ENCODE data around the gene BCL2L12.
A peak's percentile ranks its signal among the peaks of the same experiment; 100 is the strongest.

BCL2L12 gene

GRCh38 chr19:49642492-49643035 is 23.2 kb upstream of the BCL2L12 start:
- no peak for DNase-seq

DNA sequence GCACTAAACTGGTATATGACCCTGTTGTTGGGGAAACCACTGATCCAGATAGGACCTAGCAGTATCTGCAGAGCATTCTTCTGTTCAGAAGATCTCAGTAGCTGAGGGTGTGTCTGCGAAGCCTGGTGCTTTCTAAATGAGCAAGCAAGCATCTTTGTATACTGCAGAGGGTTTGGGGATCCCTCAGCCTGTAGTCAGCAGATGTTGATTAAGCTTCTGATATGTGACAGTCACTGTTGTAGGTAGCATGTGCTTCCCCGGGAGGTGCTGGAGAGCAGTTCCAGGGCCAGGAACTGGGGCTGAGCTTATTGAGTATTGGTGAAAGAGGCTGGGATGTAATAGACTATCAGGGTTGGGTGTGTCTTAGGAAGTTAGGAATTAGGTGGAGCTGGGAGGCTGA is 22.3 kb upstream of the BCL2L12 start:
- no peak for DNase-seq

DNA sequence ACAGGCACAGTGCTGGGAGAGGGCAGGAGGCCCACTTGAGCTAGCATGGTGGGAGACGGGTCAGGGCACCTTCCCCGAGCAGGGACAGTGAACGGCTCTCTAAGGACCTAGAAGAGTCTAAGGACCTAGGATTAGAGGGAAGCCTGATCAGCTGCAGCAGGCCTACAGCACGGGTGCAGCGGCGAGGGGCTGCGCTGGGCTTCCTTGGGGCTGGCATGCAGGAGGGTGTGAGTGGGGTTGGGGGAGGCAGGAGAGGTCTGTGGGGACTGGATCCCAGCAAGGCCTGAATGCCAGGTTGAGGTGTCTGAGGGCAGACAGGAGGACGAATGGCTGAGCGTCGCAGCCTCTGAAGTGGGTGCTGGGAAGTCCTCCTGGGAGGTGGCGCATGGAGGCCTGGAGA is 20.1 kb upstream of the BCL2L12 start:
- DNase-seq, result no peak

DNA sequence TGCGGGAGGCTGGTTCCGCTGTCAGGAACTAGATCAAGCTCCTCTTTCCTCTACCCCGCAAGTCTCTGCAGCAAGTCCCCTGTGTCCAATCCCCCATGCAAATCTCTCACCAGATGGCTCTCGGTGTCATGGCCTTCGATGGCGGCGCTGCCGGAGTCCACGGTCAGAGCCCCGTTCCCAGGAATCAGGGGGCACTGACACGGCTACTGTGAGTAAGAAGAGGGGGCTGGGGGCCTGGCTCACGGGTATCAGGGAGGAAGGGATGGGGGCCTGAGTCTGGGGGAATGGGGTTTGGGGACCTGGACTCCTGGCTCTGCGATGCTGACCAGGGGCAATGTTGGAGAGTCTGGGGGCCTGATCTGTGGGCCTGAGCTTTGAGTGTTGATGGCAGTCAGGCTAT is 19.7 kb upstream of the BCL2L12 start:
- DNase-seq, result no peak

DNA sequence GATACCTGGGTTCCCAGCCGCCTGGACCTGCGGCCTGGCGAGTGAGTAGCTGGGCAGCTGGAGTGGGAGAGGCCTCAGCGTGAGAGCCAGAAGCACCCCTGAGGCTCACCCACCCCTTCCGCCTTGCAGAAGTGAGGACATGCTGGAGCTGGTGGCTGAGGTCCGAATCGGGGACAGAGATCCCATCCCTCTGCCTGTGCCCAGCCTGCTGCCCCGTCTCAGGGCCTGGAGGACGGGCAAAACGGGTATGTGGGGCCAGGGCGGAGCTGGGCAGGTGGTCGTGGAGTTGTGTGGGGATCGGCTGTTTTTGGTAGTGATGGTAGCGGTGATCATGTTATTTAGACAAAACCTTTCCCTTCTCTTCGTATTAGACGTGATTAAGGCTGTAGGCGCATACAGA is 19.1 kb upstream of the BCL2L12 start:
- DNase-seq, result no peak

DNA sequence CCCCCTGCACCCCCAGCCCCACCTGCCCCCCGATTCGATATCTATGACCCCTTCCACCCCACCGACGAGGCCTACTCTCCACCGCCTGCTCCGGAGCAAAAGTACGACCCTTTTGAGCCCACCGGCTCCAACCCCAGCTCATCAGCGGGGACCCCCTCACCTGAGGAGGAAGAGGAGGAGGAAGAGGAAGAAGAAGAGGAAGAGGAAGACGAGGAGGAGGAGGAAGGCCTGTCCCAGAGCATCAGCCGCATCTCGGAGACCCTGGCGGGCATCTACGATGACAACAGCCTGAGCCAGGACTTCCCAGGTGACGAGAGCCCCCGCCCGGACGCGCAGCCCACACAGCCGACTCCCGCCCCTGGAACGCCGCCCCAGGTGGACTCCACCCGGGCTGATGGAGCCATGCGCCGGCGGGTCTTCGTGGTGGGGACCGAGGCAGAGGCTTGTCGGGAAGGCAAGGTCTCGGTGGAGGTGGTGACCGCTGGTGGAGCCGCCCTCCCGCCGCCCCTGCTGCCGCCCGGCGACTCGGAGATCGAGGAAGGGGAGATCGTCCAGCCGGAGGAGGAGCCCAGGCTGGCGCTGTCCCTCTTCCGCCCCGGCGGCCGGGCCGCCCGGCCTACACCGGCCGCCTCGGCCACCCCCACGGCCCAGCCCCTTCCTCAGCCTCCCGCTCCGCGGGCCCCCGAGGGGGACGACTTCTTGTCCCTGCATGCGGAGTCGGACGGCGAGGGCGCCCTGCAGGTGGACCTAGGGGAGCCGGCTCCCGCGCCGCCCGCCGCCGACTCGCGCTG is 14.5 kb upstream of the BCL2L12 start:
- no peak for DNase-seq

GRCh38 chr19:49651820-49652550 is 13.7 kb upstream of the BCL2L12 start:
- DNase-seq, result no peak

DNA sequence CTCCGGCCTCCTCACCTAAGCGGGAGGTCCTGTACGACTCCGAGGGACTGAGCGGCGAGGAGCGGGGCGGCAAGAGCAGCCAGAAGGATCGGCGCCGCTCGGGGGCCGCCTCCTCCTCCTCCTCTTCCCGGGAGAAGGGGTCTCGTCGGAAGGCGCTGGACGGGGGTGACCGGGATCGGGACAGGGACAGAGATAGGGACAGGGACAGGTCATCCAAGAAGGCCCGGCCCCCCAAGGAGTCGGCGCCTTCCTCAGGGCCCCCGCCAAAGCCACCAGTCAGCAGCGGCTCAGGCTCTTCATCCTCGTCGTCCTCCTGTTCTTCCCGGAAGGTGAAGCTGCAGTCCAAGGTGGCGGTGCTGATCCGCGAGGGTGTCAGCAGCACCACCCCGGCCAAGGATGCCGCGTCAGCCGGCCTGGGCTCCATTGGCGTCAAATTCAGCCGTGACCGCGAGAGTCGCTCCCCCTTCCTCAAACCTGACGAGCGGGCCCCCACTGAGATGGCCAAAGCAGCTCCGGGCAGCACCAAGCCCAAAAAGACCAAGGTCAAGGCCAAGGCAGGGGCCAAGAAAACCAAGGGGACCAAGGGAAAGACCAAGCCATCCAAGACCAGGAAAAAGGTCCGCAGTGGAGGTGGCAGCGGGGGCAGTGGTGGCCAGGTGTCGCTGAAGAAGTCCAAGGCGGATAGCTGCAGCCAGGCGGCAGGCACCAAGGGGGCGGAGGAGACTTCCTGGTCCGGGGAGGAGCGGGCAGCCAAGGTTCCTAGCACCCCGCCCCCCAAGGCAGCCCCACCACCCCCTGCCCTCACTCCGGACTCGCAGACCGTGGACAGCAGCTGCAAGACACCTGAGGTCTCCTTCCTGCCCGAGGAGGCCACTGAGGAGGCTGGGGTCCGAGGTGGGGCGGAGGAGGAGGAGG is 12.9 kb upstream of the BCL2L12 start:
- no peak for DNase-seq

DNA sequence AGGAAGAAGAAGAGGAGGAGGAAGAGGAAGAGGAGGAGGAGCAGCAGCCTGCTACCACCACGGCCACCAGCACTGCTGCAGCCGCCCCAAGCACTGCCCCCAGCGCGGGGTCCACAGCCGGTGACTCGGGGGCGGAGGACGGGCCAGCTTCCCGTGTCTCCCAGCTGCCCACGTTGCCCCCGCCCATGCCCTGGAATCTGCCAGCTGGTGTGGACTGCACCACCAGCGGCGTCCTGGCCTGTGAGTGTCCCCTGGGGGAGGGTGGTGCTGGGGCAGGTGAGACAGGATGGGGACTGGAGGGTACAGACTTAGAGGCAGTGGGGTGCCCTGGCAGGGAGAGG is 12.3 kb upstream of the BCL2L12 start:
- DNase-seq, result no peak

GRCh38 chr19:49654581-49654980 is 11.2 kb upstream of the BCL2L12 start:
- DNase-seq, result no peak

- DNase-seq, result no peak
Measured at GRCh38 chr19:49655570-49656455, 9.9 kb upstream of the BCL2L12 start.

GRCh38 chr19:49656456-49657109 is 9.2 kb upstream of the BCL2L12 start:
- no peak for DNase-seq

DNA sequence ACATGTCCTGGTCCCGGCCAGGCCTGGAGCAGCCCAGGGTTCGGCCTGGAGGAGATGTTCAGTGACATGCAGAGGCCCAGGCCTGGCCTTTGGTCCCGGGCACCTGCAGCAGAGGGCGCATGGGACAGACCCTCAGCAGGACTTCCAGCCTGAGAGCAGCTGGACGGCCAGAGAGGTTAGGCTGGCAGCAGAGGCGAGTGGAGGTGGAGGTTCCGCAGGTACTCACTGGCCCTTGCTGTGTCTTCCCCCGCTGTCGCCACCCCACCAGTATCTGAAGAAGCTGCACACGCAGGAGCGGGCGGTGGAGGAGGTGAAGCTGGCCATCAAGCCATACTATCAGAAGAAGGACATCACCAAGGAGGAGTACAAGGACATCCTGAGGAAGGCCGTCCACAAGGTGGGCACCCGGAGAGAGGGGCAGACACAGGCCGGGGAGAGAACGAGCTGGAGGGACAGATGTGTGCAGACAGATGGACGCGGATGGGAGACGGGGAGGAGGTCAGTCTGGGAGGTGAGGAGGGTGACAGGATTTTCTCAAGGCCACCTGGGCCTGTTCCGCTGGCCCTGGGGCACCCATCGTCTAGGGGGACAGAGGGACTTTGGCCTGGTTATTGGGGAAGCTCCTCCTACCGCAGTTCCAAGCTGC is 8.1 kb upstream of the BCL2L12 start:
- DNase-seq, result no peak

DNA sequence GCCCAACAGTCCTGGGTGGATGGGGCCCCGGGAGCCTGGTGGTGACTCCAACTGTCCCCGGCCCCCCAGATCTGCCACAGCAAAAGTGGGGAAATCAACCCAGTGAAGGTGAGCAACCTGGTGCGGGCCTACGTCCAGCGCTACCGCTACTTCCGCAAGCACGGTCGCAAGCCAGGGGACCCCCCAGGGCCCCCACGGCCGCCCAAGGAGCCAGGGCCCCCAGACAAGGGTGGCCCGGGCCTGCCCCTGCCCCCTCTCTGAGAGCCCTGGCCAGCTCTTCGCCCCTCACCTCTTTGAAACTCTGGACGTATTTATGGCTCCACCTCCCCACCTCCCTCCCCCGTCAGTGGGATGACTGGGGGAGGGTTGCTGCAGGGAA is 7.6 kb upstream of the BCL2L12 start:
- DNase-seq, result no peak

DNA sequence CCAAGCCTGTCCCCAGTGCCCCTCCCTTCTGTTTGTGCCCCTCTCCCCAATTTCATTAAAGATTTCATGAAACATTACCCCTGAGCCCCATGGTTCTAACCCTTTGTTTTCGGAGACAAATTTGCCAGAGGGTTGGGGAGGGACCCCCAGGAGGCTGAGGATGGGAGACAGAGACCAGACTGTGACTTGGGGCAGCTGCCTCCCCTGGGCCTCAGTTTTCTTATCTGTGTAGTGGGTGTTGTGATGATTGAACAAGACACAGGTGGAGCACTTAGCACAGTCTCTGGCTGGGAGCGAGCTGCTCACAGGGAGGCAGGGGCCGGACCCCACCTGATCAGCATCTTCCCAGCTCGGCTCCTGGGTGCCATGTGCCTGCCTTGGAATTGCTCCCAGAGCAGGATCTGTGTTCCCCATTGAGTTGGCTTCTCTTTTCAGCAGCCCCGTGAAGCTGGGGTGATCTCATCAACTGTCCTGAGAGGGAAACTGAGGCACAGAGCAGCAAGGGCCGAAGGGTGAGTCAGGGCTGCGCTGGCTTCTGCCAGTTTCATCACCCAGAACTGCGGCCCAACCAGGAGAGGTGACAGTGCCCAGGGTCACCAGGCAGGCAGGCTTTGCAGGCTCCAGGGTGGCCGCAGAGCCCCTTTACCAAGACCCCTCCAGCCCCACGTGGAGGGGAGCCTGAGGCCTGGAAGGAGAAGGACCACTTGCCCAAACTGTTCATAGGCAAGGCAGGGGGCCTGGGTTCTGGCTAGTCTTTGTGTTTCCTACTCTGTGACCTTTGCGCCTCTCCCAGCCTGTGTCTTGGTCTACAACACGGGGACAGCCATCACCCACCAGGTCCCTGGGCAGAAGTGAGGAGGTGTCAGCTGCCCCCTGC is 6.9 kb upstream of the BCL2L12 start:
- no peak for DNase-seq

GRCh38 chr19:49660338-49660961 is 5.3 kb upstream of the BCL2L12 start:
- DNase-seq, result no peak

- no peak for DNase-seq
Measured at GRCh38 chr19:49662011-49662410, 3.7 kb upstream of the BCL2L12 start.

DNA sequence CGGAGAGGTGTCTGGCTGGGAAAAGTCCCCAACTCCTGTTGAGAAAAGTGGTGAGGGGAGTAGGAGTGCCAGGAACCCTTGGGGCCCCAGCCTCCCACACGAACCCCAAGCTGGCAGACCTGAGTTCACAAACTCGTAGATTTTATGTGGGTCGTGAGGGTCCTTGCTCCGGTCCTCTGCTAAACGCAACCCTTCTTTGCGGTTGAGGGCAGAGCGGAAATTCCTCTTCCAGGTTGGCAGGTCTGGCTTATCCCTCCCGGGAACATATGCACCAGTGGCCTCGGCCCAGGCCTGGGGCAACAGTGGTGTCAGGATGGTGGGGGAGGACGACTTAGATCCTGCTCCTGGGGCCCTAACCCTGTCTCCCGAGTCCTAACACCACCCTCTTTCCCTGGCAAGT is 2.5 kb upstream of the BCL2L12 start:
- DNase-seq, result no peak

- peak; percentile 79 for DNase-seq
Measured at GRCh38 chr19:49664171-49665035, 1.3 kb upstream of the BCL2L12 start.

All from CD4-positive, alpha-beta T cell treated with Interferon gamma for 1 hour (primary cell).